Measurements from ENCODE around the gene PIK3AP1.

The PIK3AP1 gene

GRCh38 chr10:96765406-96766240 is 45.3 kb upstream of the PIK3AP1 start:
- no peaks in the 10 kb centered on the region for H3K27me3 ChIP-seq (ENCODE audit: low read length)
- H4K20me1 ChIP-seq (ENCODE audit: low read depth, low read length): no peaks in the 10 kb centered on the region
- H3K36me3 ChIP-seq (ENCODE audit: low read length): no peaks in the 10 kb centered on the region
- TF ChIP-seq CTCF (IDR thresholded peaks at IDR 0.05; ENCODE audit: insufficient read depth, low read length, poor library complexity, severe bottlenecking): peak; percentile 97
- TF ChIP-seq EZH2phosphoT487 (conservative IDR thresholded peaks at IDR 0.05; ENCODE audit: low read length): no peak
- no peak overlapping the region for H3K4me3 ChIP-seq (ENCODE audit: insufficient read depth, low read length, poor library complexity, severe bottlenecking)
- H3K9me2 ChIP-seq (replicated peaks; ENCODE audit: insufficient read depth, low read length): no peaks in the 10 kb centered on the region
- H3K27ac ChIP-seq (ENCODE audit: low read depth, low read length): no peak overlapping the region
- no peaks in the 10 kb centered on the region for H3K79me2 ChIP-seq (ENCODE audit: insufficient read depth, low read length)
- H3K9me3 ChIP-seq (ENCODE audit: insufficient read depth, low read length): no peaks in the 10 kb centered on the region
- H3F3A ChIP-seq (ENCODE audit: insufficient read depth): 0 out of 2 replicates have a peak, but pooled peaks cover 5% of the 10 kb centered on the region
- no peak overlapping the region for H2AFZ ChIP-seq (ENCODE audit: low read depth, low read length, severe bottlenecking)
- no peak overlapping the region for H3K4me2 ChIP-seq (ENCODE audit: low read depth, low read length, poor library complexity, severe bottlenecking)
- no peak overlapping the region for H3K9ac ChIP-seq (ENCODE audit: low read length)

GRCh38 chr10:96764425-96765060 is 44.2 kb upstream of the PIK3AP1 start:
- Histone ChIP-seq H4K20me1 (ENCODE audit: low read depth, low read length) (no peaks in the 10 kb centered on the region), H3K4me3 (ENCODE audit: insufficient read depth, low read length, poor library complexity, severe bottlenecking) (no peak overlapping the region), H3K9me3 (ENCODE audit: insufficient read depth, low read length) (no peaks in the 10 kb centered on the region), H3K27me3 (ENCODE audit: low read length) (no peaks in the 10 kb centered on the region), H3K9me2 (replicated peaks; ENCODE audit: insufficient read depth, low read length) (no peaks in the 10 kb centered on the region), H2AFZ (ENCODE audit: low read depth, low read length, severe bottlenecking) (no peak overlapping the region), H3K27ac (ENCODE audit: low read depth, low read length) (no peak overlapping the region), H3K4me2 (ENCODE audit: low read depth, low read length, poor library complexity, severe bottlenecking) (no peak overlapping the region), H3F3A (ENCODE audit: insufficient read depth) (0 out of 2 replicates have a peak, but pooled peaks cover 5% of the 10 kb centered on the region), H3K79me2 (ENCODE audit: insufficient read depth, low read length) (no peaks in the 10 kb centered on the region), H3K36me3 (ENCODE audit: low read length) (no peaks in the 10 kb centered on the region), H3K9ac (ENCODE audit: low read length) (no peak overlapping the region)
- TF ChIP-seq EZH2phosphoT487 (conservative IDR thresholded peaks at IDR 0.05; ENCODE audit: low read length) (no peak), CTCF (IDR thresholded peaks at IDR 0.05; ENCODE audit: insufficient read depth, low read length, poor library complexity, severe bottlenecking) (no peak)

- peak overlapping the region; percentile 26 for H3K4me2 ChIP-seq (ENCODE audit: low read depth, low read length, poor library complexity, severe bottlenecking)
Measured at GRCh38 chr10:96758423-96758822, 38.1 kb upstream of the PIK3AP1 start.

More at GRCh38 chr10:96758423-96758822, 38.1 kb upstream of the PIK3AP1 start:
- peaks cover 4% of the 10 kb centered on the region; the same call in 1 of the 2 replicates for H3F3A ChIP-seq (ENCODE audit: insufficient read depth)
- TF ChIP-seq CTCF (IDR thresholded peaks at IDR 0.05; ENCODE audit: insufficient read depth, low read length, poor library complexity, severe bottlenecking): no peak
- H3K4me3 ChIP-seq (ENCODE audit: insufficient read depth, low read length, poor library complexity, severe bottlenecking): no peak overlapping the region
- no peaks in the 10 kb centered on the region for H3K36me3 ChIP-seq (ENCODE audit: low read length)
- no peak overlapping the region for H2AFZ ChIP-seq (ENCODE audit: low read depth, low read length, severe bottlenecking)
- no peaks in the 10 kb centered on the region for H4K20me1 ChIP-seq (ENCODE audit: low read depth, low read length)
- H3K9ac ChIP-seq (ENCODE audit: low read length): peak overlapping the region; percentile 14; the same call in 1 of the 2 replicates
- H3K79me2 ChIP-seq (ENCODE audit: insufficient read depth, low read length): no peaks in the 10 kb centered on the region
- no peaks in the 10 kb centered on the region for H3K9me2 ChIP-seq (replicated peaks; ENCODE audit: insufficient read depth, low read length)
- H3K27me3 ChIP-seq (ENCODE audit: low read length): no peaks in the 10 kb centered on the region
- peak overlapping the region; percentile 23; the same call in 1 of the 2 replicates for H3K27ac ChIP-seq (ENCODE audit: low read depth, low read length)
- no peaks in the 10 kb centered on the region for H3K9me3 ChIP-seq (ENCODE audit: insufficient read depth, low read length)
